K562 (cell line): ENCODE measurements around the gene FOXK2. TPM values are rescaled to one million over a fixed set of nuclear protein-coding genes. Genes with fewer than 3 reads are reported as not detected.

Experiments used
- ATF7 ChIP-seq: fragments of 450-650 bp; IDR thresholded peaks from 2 replicates; pipeline ENCODE4 v1.7.1; 2014; ENCODE audit warnings: mild to moderate bottlenecking, moderate library complexity
- BACH1 ChIP-seq: fragments of 200-800 bp; sonication (Bioruptor generic); IDR thresholded peaks from 2 replicates; pipeline ENCODE4 v1.6.1; 2016; ENCODE audit warnings: missing genetic modification characterization, missing compliant biosample characterization
- CBX3 ChIP-seq, 2 experiments: IDR thresholded peaks; 1 replicate in 1 of 2; 2 replicates in 1 of 2; pipeline ENCODE4 v1.6.1; 2012; ENCODE audit warnings: inconsistent platforms in 2 of 2, low read length in 2 of 2, borderline replicate concordance in 1 of 2, control low read depth in 1 of 2
- CEBPB ChIP-seq: fragments of 450-650 bp; IDR thresholded peaks from 2 replicates; pipeline ENCODE4 v1.6.1; 2016; ENCODE audit warnings: missing genetic modification characterization, missing compliant biosample characterization
- E2F1 ChIP-seq: sonication (generic); formaldehyde crosslinking; IDR thresholded peaks from 2 replicates; pipeline ENCODE4 v1.8.1; 2023; ENCODE audit warnings: mild to moderate bottlenecking, missing genetic modification reagents, moderate library complexity
- FIP1L1 ChIP-seq: fragments of 200-400 bp; formaldehyde crosslinking; IDR thresholded peaks from 2 replicates; pipeline ENCODE4 v1.6.1; 2018; ENCODE audit warnings: mild to moderate bottlenecking, low read depth, low read length; ENCODE audit not compliant: poor library complexity, severe bottlenecking
- FOXJ3 ChIP-seq: sonication (generic); formaldehyde crosslinking; IDR thresholded peaks from 2 replicates; pipeline ENCODE4 v1.4.0; 2020; ENCODE audit warnings: mild to moderate bottlenecking, missing genetic modification reagents
- GATA2 ChIP-seq: sonication (generic); formaldehyde crosslinking; IDR thresholded peaks from 2 replicates; pipeline ENCODE4 v1.4.0; 2020; ENCODE audit warnings: mild to moderate bottlenecking, missing genetic modification reagents
- HNRNPLL ChIP-seq: fragments of 200-400 bp; formaldehyde crosslinking; IDR thresholded peaks from 2 replicates; pipeline ENCODE4 v1.6.1; 2017; ENCODE audit warnings: low read length, low read depth, mild to moderate bottlenecking; ENCODE audit not compliant: poor library complexity, severe bottlenecking
- ILF3 ChIP-seq: fragments of 450-650 bp; IDR thresholded peaks from 2 replicates; pipeline ENCODE4 v1.6.1; 2018; ENCODE audit warnings: antibody characterized with exemption, mild to moderate bottlenecking, moderate library complexity, borderline replicate concordance
- JUND ChIP-seq, 2 experiments: IDR thresholded peaks; 2 replicates in 1 of 2; 3 replicates in 1 of 2; pipeline ENCODE4 v1.6.1; 2011; ENCODE audit warnings: borderline replicate concordance in 2 of 2, low read depth in 2 of 2, low read length in 2 of 2, improper control_type of control experiment in 1 of 2, missing biosample characterization in 1 of 2, missing genetic modification characterization in 1 of 2, missing genetic modification reagents in 1 of 2
- MAZ ChIP-seq, 2 experiments: fragments of 450-650 bp in 1 of 2; sonication (generic) in 1 of 2; formaldehyde crosslinking; IDR thresholded peaks in 1 of 2; conservative IDR thresholded peaks in 1 of 2; 2 replicates each; pipeline versions ENCODE4 v1.4.0 to v1.5.0; 2020; ENCODE audit warnings: mild to moderate bottlenecking in 1 of 2, missing genetic modification reagents in 1 of 2
- NR3C1 ChIP-seq: sonication (generic); formaldehyde crosslinking; IDR thresholded peaks from 2 replicates; pipeline ENCODE4 v1.8.1; 2022; ENCODE audit warnings: missing genetic modification reagents
- POLR3G ChIP-seq: IDR thresholded peaks from 2 replicates; pipeline ENCODE4 v1.6.1; 2011; ENCODE audit not compliant: insufficient read length, insufficient replicate concordance; ENCODE audit errors: extremely low read depth
- RCOR1 ChIP-seq, 2 experiments: IDR thresholded peaks; 2 replicates each; pipeline ENCODE4 v1.6.1; 2012; ENCODE audit warnings: low read depth in 2 of 2, low read length in 2 of 2, borderline replicate concordance in 1 of 2, improper control_type of control experiment in 1 of 2
- SMARCA5 ChIP-seq: fragments of 450-650 bp; IDR thresholded peaks from 2 replicates; pipeline ENCODE4 v1.6.1; 2016
- SMARCB1 ChIP-seq: IDR thresholded peaks from 2 replicates; pipeline ENCODE4 v1.6.1; 2011; ENCODE audit warnings: improper control_type of control experiment, low read depth; ENCODE audit not compliant: insufficient read length
- STAT5A ChIP-seq: IDR thresholded peaks from 2 replicates; pipeline ENCODE4 v1.6.1; 2012; ENCODE audit warnings: low read length, inconsistent platforms, borderline replicate concordance
- TRIM24 ChIP-seq, 2 experiments: fragments of 450-650 bp; IDR thresholded peaks; 2 replicates each; pipeline ENCODE4 v1.6.1; 2016
- XRCC3 ChIP-seq: fragments of 450-650 bp; IDR thresholded peaks from 2 replicates; pipeline ENCODE4 v1.6.1; 2017; ENCODE audit warnings: mild to moderate bottlenecking, moderate library complexity
- XRCC5 ChIP-seq: fragments of 200-400 bp; formaldehyde crosslinking; IDR thresholded peaks from 2 replicates; pipeline ENCODE4 v1.6.1; 2017; ENCODE audit warnings: low read depth, mild to moderate bottlenecking, low read length
- ZNF766 ChIP-seq: fragments of 200-800 bp; sonication (Bioruptor generic); conservative IDR thresholded peaks from 2 replicates; pipeline ENCODE4 v1.6.1; 2016; ENCODE audit warnings: missing genetic modification characterization, missing compliant biosample characterization
- polyA plus RNA-seq, 8 experiments: library from polyadenylated mRNA; depleted of rRNA in 4 of 8; stranded (reverse) in 5 of 8; unstranded in 3 of 8; fragments of >200 nt; fragmentation: Nextera tagmentation in 2 of 8; fragmentation: Illumina TruSeq in 1 of 8; extraction: Ambion mirVana in 2 of 8; extraction: Trizol in 1 of 8; gene quantifications; 2 replicates each; pipeline versions ENCODE4 v1.2.1 to v1.2.3, GENCODE V29; 2011 to 2014; ENCODE audit warnings: inconsistent platforms in 1 of 8, missing spikeins in 1 of 8
- total RNA-seq, 7 experiments: library from RNA; depleted of rRNA in 6 of 7; stranded (reverse); fragments of >200 nt in 6 of 7; fragmentation: Illumina TruSeq in 2 of 7; extraction: Trizol in 2 of 7; gene quantifications; 2 replicates each; pipeline versions ENCODE4 v1.2.1 to v1.2.3, GENCODE V29; 2011 to 2021; ENCODE audit warnings: low replicate concordance in 1 of 7
- TF ChIP-seq, protein P1 (sequence below), 3 experiments: fragments of 200-800 bp in 1 of 3; sonication (Bioruptor generic) in 1 of 3; sonication (generic) in 1 of 3; formaldehyde crosslinking in 1 of 3; IDR thresholded peaks; 2 replicates each; pipeline versions ENCODE4 v1.6.1 to v1.8.0; 2016 to 2022; ENCODE audit warnings: mild to moderate bottlenecking in 2 of 3, missing compliant biosample characterization in 2 of 3, missing genetic modification characterization in 2 of 3, missing genetic modification reagents in 1 of 3
- TF ChIP-seq, protein P2 (sequence below): fragments of 450-650 bp; formaldehyde crosslinking; IDR thresholded peaks from 2 replicates; pipeline ENCODE4 v1.4.0; 2020; ENCODE audit warnings: mild to moderate bottlenecking, moderate library complexity

FOXK2 gene
- total and polyA plus RNA-seq, 9 of the 15 experiments (the other 6 are each of a cell fraction or from before 2014, with no cell fraction given) = 3.0 to 86.0 (median 44.1) TPM

DNA sequence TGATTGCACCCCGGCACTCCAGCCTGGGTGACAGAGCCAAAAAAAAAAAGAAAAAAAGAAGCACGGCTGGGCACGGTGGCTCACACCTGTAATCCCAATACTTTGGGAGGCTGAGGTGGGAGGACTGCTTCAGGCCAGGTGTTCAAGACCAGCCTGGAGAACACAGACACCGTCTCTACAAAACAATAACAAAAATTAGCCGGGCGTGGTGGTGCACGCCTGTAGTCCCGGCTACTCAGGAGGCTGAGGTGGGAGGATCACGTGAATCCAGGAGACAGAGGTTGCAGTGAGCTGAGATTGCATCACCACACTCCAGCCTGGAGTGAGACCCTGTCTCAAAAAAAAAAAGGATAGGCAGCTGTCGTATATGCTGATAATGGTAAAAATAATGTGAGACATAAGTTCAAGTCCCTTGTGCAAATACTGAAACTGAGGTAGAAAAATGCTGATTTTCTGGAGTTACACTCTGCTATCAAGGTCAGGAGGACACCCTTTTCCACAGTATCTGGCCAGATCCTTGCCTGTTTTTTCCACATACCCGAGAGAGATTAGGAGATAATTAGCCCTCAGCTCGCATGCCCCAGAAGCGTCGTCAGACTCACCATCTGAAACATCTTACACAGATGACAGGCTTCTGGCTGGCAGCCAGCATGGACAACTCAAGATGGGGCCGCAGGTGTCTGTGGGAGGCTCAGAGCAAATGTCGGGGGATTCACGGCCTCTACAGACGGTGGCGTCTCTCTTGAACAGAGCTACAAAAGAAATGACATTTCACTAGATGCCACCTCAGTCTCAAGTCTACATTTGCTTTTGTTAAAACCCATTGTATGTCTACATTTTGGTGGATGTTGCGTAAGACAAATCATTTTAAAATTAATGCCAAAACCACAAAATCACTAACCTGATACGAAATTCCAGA lies 91.9 kb downstream of the FOXK2 start (continued):
- TF ChIP-seq STAT5A = no peak
- no peak for TF ChIP-seq POLR3G
- no peak for TF ChIP-seq HNRNPLL
- TF ChIP-seq RCOR1 (IDR thresholded peaks at IDR 0.05; ENCODE audit: borderline replicate concordance in 1 of 2, low read depth in 2 of 2, low read length in 2 of 2) = peak in 1 of 2 experiments; percentile 30; a peak in 1 of 4 replicates
- TF ChIP-seq FIP1L1 = no peak
- TF ChIP-seq CBX3 (IDR thresholded peaks at IDR 0.05; ENCODE audit: borderline replicate concordance in 1 of 2, low read length in 2 of 2) = no peak
- TF ChIP-seq, protein P1, sequence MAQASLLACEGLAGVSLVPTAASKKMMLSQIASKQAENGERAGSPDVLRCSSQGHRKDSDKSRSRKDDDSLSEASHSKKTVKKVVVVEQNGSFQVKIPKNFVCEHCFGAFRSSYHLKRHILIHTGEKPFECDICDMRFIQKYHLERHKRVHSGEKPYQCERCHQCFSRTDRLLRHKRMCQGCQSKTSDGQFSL (CRISPR knock-in tag; IDR thresholded peaks at IDR 0.05) = no peak
- TF ChIP-seq, protein P1 (tag; IDR thresholded peaks at IDR 0.05) = no peak
- TF ChIP-seq ILF3 = no peak
- TF ChIP-seq XRCC5 = no peak
- no peak for TF ChIP-seq BACH1
- peak; percentile 39 for TF ChIP-seq JUND (IDR thresholded peaks at IDR 0.05; ENCODE audit: borderline replicate concordance, low read depth, low read length)
- TF ChIP-seq JUND (tag; IDR thresholded peaks at IDR 0.05; ENCODE audit: borderline replicate concordance, low read depth, low read length) = peak; percentile 21; the same call in 1 of the 3 replicates
- no peak for TF ChIP-seq SMARCB1
- TF ChIP-seq NR3C1 (CRISPR knock-in tag) = no peak
- TF ChIP-seq, protein P2, sequence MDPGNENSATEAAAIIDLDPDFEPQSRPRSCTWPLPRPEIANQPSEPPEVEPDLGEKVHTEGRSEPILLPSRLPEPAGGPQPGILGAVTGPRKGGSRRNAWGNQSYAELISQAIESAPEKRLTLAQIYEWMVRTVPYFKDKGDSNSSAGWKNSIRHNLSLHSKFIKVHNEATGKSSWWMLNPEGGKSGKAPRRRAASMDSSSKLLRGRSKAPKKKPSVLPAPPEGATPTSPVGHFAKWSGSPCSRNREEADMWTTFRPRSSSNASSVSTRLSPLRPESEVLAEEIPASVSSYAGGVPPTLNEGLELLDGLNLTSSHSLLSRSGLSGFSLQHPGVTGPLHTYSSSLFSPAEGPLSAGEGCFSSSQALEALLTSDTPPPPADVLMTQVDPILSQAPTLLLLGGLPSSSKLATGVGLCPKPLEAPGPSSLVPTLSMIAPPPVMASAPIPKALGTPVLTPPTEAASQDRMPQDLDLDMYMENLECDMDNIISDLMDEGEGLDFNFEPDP (CRISPR knock-in tag) = no peak
- no peak for TF ChIP-seq E2F1 (CRISPR knock-in tag)
- peak; percentile 65 for TF ChIP-seq ATF7
- peak; percentile 64; the same call in 1 of the 2 replicates for TF ChIP-seq ZNF766 (CRISPR knock-in tag)
- peak; percentile 66; the same call in 1 of the 2 replicates for TF ChIP-seq SMARCA5
- peak; percentile 76 for TF ChIP-seq GATA2 (CRISPR knock-in tag)
- peak in 1 of 2 experiments; percentile 37; a peak in 1 of 4 replicates for TF ChIP-seq MAZ (CRISPR knock-in tag; conservative IDR thresholded peaks at IDR 0.05 in 1 of 2, IDR thresholded peaks at IDR 0.05 in 1 of 2)
- TF ChIP-seq FOXJ3 (CRISPR knock-in tag) = no peak
- TF ChIP-seq TRIM24 (IDR thresholded peaks at IDR 0.05) = peak; percentile 18 to 43; a peak in 1 of 4 replicates
- peak; percentile 91 for TF ChIP-seq CEBPB
- TF ChIP-seq XRCC3 = no peak
